GM12892 (cell line): Measurements from ENCODE around the gene UQCRHL.

Experiments
- POLR2A ChIP-seq: IDR thresholded peaks from 2 replicates; pipeline ENCODE4 v1.6.1; 2011; ENCODE audit warnings: low read depth, low read length, control low read depth
- POLR2AphosphoS5 ChIP-seq: IDR thresholded peaks from 2 replicates; pipeline ENCODE4 v1.6.1; 2011; ENCODE audit warnings: low read depth, low read length, control low read depth
- TAF1 ChIP-seq: IDR thresholded peaks from 2 replicates; pipeline ENCODE4 v1.6.1; 2011; ENCODE audit warnings: low read depth, mild to moderate bottlenecking, control low read depth, low read length, borderline replicate concordance

- TF ChIP-seq POLR2AphosphoS5 (no peak), POLR2A (no peak), TAF1 (no peak)
Measured at GRCh38 chr1:15762546-15762945, 44.9 kb downstream of the UQCRHL start.
